Ishikawa (cell line): ENCODE results near the gene TLR5.

Experiments used
- CEBPB ChIP-seq: IDR thresholded peaks from 2 replicates; pipeline ENCODE4 v1.6.1; 2012
- CREB1 ChIP-seq: IDR thresholded peaks from 2 replicates; pipeline ENCODE4 v1.6.1; 2012; ENCODE audit warnings: low read depth
- EP300 ChIP-seq: IDR thresholded peaks from 2 replicates; pipeline ENCODE4 v1.6.1; 2012; ENCODE audit warnings: borderline replicate concordance
- FOXM1 ChIP-seq: IDR thresholded peaks from 2 replicates; pipeline ENCODE4 v1.6.1; 2012; ENCODE audit warnings: low read depth, borderline replicate concordance
- MAX ChIP-seq: IDR thresholded peaks from 2 replicates; pipeline ENCODE4 v1.6.1; 2012
- NFIC ChIP-seq: IDR thresholded peaks from 2 replicates; pipeline ENCODE4 v1.6.1; 2012
- RAD21 ChIP-seq: IDR thresholded peaks from 2 replicates; pipeline ENCODE4 v1.6.1; 2012; ENCODE audit warnings: low read depth
- REST ChIP-seq: IDR thresholded peaks from 2 replicates; pipeline ENCODE4 v1.6.1; 2012; ENCODE audit warnings: low read depth, mild to moderate bottlenecking
- TAF1 ChIP-seq: IDR thresholded peaks from 2 replicates; pipeline ENCODE4 v1.6.1; 2012; ENCODE audit warnings: low read depth, mild to moderate bottlenecking
- TEAD4 ChIP-seq: IDR thresholded peaks from 2 replicates; pipeline ENCODE4 v1.6.1; 2012
- ZBTB7A ChIP-seq: IDR thresholded peaks from 2 replicates; pipeline ENCODE4 v1.6.1; 2012; ENCODE audit warnings: low read depth

- TF ChIP-seq ZBTB7A (no peak), MAX (no peak), CEBPB (no peak), CREB1 (no peak), NFIC (no peak), RAD21 (no peak), TAF1 (no peak), TEAD4 (no peak), EP300 (no peak), FOXM1 (no peak), REST (no peak)
Measured at GRCh38 chr1:223156343-223156742, 13.3 kb upstream of the TLR5 start.
